ENCODE data around the gene CCR9.
A peak's percentile ranks its signal among the peaks of the same experiment; 100 is the strongest.

DNA sequence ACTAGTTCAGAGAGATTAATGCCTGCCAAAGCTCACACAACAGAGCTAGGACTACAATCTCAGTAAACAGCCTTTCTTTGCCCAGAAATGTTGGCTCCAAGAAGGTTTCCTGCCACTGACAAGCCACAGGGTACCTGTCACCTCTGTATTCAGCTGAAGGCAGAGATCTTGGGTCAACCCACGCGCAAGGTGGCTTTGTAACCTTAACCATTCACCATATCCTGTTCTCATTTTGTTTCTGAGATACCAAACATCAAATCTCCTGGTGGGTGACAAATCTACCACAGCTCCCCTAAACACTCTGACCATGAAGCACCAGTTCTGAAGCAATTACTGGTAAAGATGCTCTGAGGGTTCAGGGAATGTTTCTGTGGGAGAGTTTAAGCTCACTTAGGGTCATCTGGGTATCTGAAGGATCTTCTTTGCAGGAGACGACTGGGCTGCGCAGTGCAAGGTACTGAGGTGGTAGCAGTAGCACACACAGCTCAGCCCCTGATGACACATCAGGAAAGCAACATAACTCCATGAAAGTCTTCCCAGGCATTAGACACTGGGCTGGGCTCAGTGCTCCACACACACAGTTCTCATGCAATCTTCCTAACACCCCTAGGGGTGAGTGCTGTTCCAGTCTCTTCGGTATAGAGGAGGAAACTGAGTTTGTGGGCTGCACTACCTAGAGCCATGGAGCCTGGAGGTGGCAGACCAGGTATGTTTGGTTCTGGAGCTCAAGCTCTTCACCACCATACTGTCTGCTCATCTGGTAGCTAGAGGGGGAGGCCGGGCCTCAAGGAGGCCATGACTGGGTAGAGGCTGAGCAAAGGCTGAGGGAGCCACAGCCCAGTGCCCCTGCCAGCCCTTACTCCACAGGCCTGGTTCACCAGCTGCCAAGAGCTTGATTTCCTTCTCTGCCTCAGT is 64.6 kb downstream of the CCR9 start:
- no peak for TF ChIP-seq POLR2A (IDR thresholded peaks at IDR 0.05)
- TF ChIP-seq, protein P1, sequence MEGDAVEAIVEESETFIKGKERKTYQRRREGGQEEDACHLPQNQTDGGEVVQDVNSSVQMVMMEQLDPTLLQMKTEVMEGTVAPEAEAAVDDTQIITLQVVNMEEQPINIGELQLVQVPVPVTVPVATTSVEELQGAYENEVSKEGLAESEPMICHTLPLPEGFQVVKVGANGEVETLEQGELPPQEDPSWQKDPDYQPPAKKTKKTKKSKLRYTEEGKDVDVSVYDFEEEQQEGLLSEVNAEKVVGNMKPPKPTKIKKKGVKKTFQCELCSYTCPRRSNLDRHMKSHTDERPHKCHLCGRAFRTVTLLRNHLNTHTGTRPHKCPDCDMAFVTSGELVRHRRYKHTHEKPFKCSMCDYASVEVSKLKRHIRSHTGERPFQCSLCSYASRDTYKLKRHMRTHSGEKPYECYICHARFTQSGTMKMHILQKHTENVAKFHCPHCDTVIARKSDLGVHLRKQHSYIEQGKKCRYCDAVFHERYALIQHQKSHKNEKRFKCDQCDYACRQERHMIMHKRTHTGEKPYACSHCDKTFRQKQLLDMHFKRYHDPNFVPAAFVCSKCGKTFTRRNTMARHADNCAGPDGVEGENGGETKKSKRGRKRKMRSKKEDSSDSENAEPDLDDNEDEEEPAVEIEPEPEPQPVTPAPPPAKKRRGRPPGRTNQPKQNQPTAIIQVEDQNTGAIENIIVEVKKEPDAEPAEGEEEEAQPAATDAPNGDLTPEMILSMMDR (IDR thresholded peaks at IDR 0.05) = no peak
- no peak for TF ChIP-seq EP300 (IDR thresholded peaks at IDR 0.05)
- peak in 1 of 3 donors; percentile 20 for TF ChIP-seq POLR2AphosphoS5 (IDR thresholded peaks at IDR 0.05)

All from stomach (tissue), 4 donors.